ENCODE results near the gene RSPH10B2. TPM values are rescaled to one million over a fixed set of nuclear protein-coding genes. Genes with fewer than 3 reads are reported as not detected.
A peak's percentile ranks its signal among the peaks of the same experiment; 100 is the strongest.
"Not testable (repeated sequence)": the region's sequence is repeated elsewhere in the genome, so short reads cannot be mapped to it uniquely, and the experiment has no call there.

Gene RSPH10B2
- total RNA-seq, 1 experiment from 2014 or later = 0.15 TPM

DNA sequence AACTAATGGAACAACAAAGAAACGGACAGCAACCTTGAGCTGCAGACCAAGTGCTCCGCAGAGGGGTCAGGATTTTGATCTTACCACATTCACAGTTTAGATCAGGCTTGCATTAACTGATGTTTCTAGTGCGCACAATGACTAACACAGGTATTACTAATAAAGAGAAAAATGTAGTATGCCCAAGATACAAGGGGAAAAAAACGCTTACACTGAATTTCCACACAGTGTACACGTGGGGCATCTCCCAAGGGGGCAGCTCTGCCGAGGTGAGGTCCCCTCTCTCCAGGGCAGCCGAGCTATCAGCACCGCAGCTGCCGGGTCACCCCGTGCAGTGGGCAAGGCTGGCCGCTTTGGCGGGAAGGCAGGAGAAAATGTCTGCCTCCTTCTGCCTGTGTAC, 46.0 kb downstream of the RSPH10B2 start:
- H3K27me3 ChIP-seq (ENCODE audit: control insufficient read depth, insufficient read depth, low read length); in situ Hi-C loops (cut with HindIII; ENCODE audit: low pct_unique_long_range_greater_than_20kb, low sequenced_read_pairs); intact Hi-C loops (cut with micrococcal nuclease; ENCODE audit: unreplicated experiment); H3K27ac ChIP-seq (ENCODE audit: low read length); BruUV-seq (replicated peaks); POLR2A ChIA-PET; CTCF ChIA-PET; H3K4me3 ChIP-seq (ENCODE audit: low read depth in 2 of 2, low read length in 2 of 2); H3K4me1 ChIP-seq (ENCODE audit: control insufficient read depth, insufficient read depth, low read length); DNase-seq (ENCODE audit: low read depth, low spot score); H3K36me3 ChIP-seq (ENCODE audit: control insufficient read depth, insufficient read depth, low read length); H3K9me3 ChIP-seq (ENCODE audit: control insufficient read depth, insufficient read depth, low read depth, low read length): not testable (repeated sequence)
- ATAC-seq = peak; percentile 18; the same call in 1 of the 2 replicates

DNA sequence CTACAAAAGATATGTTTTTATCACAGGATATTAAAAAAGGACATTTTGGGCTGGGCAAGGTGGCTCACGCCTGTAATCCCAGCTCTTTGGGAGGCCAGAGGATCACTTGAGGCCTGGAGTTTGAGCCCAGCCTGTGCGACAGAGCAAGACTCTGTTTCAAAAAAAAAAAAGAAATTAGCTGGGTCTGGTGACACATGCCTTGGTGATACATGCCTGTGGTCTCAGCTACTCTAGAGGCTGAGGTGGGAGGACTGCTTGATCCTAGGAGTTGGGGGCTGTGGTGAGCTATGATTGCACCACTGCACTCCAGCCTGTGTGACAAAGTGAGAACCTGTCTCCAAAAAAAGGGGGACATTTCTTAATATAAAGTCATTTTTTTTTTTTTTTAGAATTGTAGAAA, 46.4 kb downstream of the RSPH10B2 start:
- H3K27me3 ChIP-seq (ENCODE audit: control insufficient read depth, insufficient read depth, low read length); in situ Hi-C loops (cut with HindIII; ENCODE audit: low pct_unique_long_range_greater_than_20kb, low sequenced_read_pairs); H3K4me1 ChIP-seq (ENCODE audit: control insufficient read depth, insufficient read depth, low read length); BruUV-seq (replicated peaks); intact Hi-C loops (cut with micrococcal nuclease; ENCODE audit: unreplicated experiment); CTCF ChIA-PET; H3K9me3 ChIP-seq (ENCODE audit: control insufficient read depth, insufficient read depth, low read depth, low read length); POLR2A ChIA-PET; DNase-seq (ENCODE audit: low read depth, low spot score); H3K4me3 ChIP-seq (ENCODE audit: low read depth in 2 of 2, low read length in 2 of 2); H3K36me3 ChIP-seq (ENCODE audit: control insufficient read depth, insufficient read depth, low read length); H3K27ac ChIP-seq (ENCODE audit: low read length): not testable (repeated sequence)
- peak; percentile 12; the same call in 1 of the 2 replicates for ATAC-seq

DNA sequence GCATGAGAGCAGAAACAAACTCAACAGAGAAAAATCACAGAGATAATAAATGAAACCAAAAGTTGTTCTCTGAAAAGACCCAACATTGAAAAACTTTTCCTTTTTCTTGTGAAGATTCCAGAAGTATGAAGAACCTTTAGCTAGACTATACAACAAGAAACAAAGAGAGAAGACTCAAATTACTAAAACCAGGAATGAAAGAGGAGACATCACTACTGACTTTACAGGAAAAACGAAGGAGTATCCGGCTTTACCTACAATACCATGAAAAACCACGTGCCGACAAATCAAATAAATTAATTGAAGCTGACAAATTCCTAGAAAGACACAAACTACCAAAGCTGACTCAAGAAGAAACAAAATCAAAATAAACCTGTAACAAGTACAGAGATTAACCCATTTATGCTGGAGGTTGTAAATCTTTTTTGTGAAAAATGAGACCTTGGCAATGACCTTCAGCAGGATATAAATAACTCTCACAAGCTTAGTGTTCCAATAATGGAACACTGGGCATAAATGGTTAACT, 53.6 kb downstream of the RSPH10B2 start:
- ATAC-seq; DNase-seq (ENCODE audit: low read depth, low spot score); BruUV-seq (replicated peaks); H3K9me3 ChIP-seq (ENCODE audit: control insufficient read depth, insufficient read depth, low read depth, low read length); H3K4me1 ChIP-seq (ENCODE audit: control insufficient read depth, insufficient read depth, low read length); H3K4me3 ChIP-seq (ENCODE audit: low read depth in 2 of 2, low read length in 2 of 2); H3K27ac ChIP-seq (ENCODE audit: low read length); intact Hi-C loops (cut with micrococcal nuclease; ENCODE audit: unreplicated experiment); in situ Hi-C loops (cut with HindIII; ENCODE audit: low pct_unique_long_range_greater_than_20kb, low sequenced_read_pairs); H3K27me3 ChIP-seq (ENCODE audit: control insufficient read depth, insufficient read depth, low read length); POLR2A ChIA-PET; CTCF ChIA-PET; H3K36me3 ChIP-seq (ENCODE audit: control insufficient read depth, insufficient read depth, low read length): not testable (repeated sequence)

DNA sequence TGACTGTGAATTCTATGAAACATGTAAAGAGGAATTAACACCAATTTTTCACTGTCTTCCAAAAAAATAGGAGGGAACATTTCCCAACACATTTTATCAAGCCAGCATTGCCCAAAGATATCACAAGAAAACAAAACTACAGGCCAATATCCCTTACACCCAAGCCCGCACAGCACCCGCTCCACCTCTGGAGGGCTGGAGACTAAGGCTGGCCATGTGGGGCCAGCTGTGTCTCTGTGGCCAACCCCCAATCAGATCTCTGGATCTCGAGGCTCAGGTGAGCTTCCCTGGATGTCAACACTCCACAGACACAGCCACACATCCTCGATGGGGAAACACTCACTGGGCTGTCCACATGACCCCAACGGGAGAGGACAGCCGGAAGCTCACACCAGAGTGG, 54.1 kb downstream of the RSPH10B2 start:
- POLR2A ChIA-PET; in situ Hi-C loops (cut with HindIII; ENCODE audit: low pct_unique_long_range_greater_than_20kb, low sequenced_read_pairs); H3K27ac ChIP-seq (ENCODE audit: low read length); H3K36me3 ChIP-seq (ENCODE audit: control insufficient read depth, insufficient read depth, low read length); H3K4me1 ChIP-seq (ENCODE audit: control insufficient read depth, insufficient read depth, low read length); H3K4me3 ChIP-seq (ENCODE audit: low read depth in 2 of 2, low read length in 2 of 2); BruUV-seq (replicated peaks); ATAC-seq; intact Hi-C loops (cut with micrococcal nuclease; ENCODE audit: unreplicated experiment); CTCF ChIA-PET; DNase-seq (ENCODE audit: low read depth, low spot score); H3K27me3 ChIP-seq (ENCODE audit: control insufficient read depth, insufficient read depth, low read length); H3K9me3 ChIP-seq (ENCODE audit: control insufficient read depth, insufficient read depth, low read depth, low read length): not testable (repeated sequence)

DNA sequence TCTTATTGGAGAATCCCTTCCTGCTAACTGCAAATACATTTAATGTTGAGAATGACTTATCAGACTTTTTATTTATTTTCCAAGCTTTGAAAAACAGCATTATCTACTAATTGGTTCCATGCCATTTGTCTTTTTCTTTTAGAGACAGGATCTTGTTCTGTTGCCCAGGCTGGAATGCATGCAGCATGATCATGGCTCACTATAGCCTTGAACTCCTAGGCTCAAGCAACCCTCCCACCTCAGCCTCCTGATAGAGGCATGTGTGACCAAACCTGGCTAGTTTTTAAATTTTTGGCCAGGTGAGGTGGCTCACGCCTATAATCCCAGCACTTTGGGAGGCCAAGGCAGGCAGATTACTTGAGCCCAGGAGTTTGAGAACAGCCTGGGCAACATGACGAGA, 59.1 kb downstream of the RSPH10B2 start:
- H3K36me3 ChIP-seq (ENCODE audit: control insufficient read depth, insufficient read depth, low read length); H3K4me1 ChIP-seq (ENCODE audit: control insufficient read depth, insufficient read depth, low read length); in situ Hi-C loops (cut with HindIII; ENCODE audit: low pct_unique_long_range_greater_than_20kb, low sequenced_read_pairs); DNase-seq (ENCODE audit: low read depth, low spot score); intact Hi-C loops (cut with micrococcal nuclease; ENCODE audit: unreplicated experiment); CTCF ChIA-PET; BruUV-seq (replicated peaks); POLR2A ChIA-PET; H3K27ac ChIP-seq (ENCODE audit: low read length); H3K4me3 ChIP-seq (ENCODE audit: low read depth in 2 of 2, low read length in 2 of 2); ATAC-seq; H3K9me3 ChIP-seq (ENCODE audit: control insufficient read depth, insufficient read depth, low read depth, low read length); H3K27me3 ChIP-seq (ENCODE audit: control insufficient read depth, insufficient read depth, low read length): not testable (repeated sequence)

DNA sequence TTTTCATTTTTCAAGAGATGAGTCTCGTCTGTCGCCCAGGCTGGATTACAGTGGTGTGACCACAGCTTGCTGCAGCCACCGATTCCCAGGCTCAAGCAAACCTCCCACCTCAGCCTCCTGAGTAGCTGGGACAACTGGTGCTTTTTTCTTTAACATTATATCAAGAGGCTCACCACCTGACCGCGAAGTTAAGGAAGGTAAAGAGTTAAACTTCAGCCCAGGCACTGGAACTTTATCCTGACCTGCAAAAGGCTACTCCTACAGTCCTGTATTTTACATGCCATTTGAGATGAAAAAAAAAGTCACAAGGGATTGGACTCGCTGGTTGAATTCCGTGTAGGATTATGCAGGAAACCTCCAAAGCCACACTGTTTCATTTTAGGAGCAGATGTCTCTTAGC, 61.6 kb downstream of the RSPH10B2 start:
- in situ Hi-C loops (cut with HindIII; ENCODE audit: low pct_unique_long_range_greater_than_20kb, low sequenced_read_pairs) = not testable (repeated sequence)

DNA sequence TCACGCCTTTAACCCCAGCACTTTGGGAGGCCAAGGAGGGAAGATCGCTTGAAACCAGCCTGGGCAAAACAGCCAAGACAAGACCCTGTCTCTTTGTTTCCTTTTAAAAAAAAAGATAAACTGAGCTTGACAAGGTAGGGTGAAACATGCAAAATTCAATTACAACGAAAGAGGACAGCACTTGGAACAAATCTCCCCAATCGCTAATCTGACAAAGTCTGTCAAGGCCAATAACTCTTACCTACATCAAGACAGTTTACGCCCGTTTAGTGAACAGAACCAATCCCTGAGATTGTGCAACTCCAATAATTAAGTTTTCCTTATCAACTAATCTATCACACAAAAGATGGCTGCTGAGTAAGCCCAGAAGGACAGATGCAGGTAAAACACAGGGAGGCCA, 67.7 kb downstream of the RSPH10B2 start:
- H3K27me3 ChIP-seq (ENCODE audit: control insufficient read depth, insufficient read depth, low read length); intact Hi-C loops (cut with micrococcal nuclease; ENCODE audit: unreplicated experiment); H3K9me3 ChIP-seq (ENCODE audit: control insufficient read depth, insufficient read depth, low read depth, low read length); in situ Hi-C loops (cut with HindIII; ENCODE audit: low pct_unique_long_range_greater_than_20kb, low sequenced_read_pairs); H3K4me1 ChIP-seq (ENCODE audit: control insufficient read depth, insufficient read depth, low read length); H3K4me3 ChIP-seq (ENCODE audit: low read depth in 2 of 2, low read length in 2 of 2); CTCF ChIA-PET; DNase-seq (ENCODE audit: low read depth, low spot score); H3K36me3 ChIP-seq (ENCODE audit: control insufficient read depth, insufficient read depth, low read length); ATAC-seq; H3K27ac ChIP-seq (ENCODE audit: low read length); BruUV-seq (replicated peaks); POLR2A ChIA-PET: not testable (repeated sequence)

More for the DNA sequence above, 61.6 kb downstream of the RSPH10B2 start:
- BruUV-seq (replicated peaks); intact Hi-C loops (cut with micrococcal nuclease; ENCODE audit: unreplicated experiment); H3K27ac ChIP-seq (ENCODE audit: low read length); CTCF ChIA-PET; POLR2A ChIA-PET; H3K9me3 ChIP-seq (ENCODE audit: control insufficient read depth, insufficient read depth, low read depth, low read length); DNase-seq (ENCODE audit: low read depth, low spot score); H3K4me3 ChIP-seq (ENCODE audit: low read depth in 2 of 2, low read length in 2 of 2); H3K36me3 ChIP-seq (ENCODE audit: control insufficient read depth, insufficient read depth, low read length); ATAC-seq; H3K4me1 ChIP-seq (ENCODE audit: control insufficient read depth, insufficient read depth, low read length); H3K27me3 ChIP-seq (ENCODE audit: control insufficient read depth, insufficient read depth, low read length): not testable (repeated sequence)
